Nucleus accumbens (tissue), 56 donors: Measurements from ENCODE around the gene VWA2.

Source experiments
- DNase-seq, 56 donors: peaks; one replicate each; lab custom pipeline; 2025; lab: John Stamatoyannopoulos, UW

Gene VWA2, protein sequence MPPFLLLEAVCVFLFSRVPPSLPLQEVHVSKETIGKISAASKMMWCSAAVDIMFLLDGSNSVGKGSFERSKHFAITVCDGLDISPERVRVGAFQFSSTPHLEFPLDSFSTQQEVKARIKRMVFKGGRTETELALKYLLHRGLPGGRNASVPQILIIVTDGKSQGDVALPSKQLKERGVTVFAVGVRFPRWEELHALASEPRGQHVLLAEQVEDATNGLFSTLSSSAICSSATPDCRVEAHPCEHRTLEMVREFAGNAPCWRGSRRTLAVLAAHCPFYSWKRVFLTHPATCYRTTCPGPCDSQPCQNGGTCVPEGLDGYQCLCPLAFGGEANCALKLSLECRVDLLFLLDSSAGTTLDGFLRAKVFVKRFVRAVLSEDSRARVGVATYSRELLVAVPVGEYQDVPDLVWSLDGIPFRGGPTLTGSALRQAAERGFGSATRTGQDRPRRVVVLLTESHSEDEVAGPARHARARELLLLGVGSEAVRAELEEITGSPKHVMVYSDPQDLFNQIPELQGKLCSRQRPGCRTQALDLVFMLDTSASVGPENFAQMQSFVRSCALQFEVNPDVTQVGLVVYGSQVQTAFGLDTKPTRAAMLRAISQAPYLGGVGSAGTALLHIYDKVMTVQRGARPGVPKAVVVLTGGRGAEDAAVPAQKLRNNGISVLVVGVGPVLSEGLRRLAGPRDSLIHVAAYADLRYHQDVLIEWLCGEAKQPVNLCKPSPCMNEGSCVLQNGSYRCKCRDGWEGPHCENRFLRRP

DNA sequence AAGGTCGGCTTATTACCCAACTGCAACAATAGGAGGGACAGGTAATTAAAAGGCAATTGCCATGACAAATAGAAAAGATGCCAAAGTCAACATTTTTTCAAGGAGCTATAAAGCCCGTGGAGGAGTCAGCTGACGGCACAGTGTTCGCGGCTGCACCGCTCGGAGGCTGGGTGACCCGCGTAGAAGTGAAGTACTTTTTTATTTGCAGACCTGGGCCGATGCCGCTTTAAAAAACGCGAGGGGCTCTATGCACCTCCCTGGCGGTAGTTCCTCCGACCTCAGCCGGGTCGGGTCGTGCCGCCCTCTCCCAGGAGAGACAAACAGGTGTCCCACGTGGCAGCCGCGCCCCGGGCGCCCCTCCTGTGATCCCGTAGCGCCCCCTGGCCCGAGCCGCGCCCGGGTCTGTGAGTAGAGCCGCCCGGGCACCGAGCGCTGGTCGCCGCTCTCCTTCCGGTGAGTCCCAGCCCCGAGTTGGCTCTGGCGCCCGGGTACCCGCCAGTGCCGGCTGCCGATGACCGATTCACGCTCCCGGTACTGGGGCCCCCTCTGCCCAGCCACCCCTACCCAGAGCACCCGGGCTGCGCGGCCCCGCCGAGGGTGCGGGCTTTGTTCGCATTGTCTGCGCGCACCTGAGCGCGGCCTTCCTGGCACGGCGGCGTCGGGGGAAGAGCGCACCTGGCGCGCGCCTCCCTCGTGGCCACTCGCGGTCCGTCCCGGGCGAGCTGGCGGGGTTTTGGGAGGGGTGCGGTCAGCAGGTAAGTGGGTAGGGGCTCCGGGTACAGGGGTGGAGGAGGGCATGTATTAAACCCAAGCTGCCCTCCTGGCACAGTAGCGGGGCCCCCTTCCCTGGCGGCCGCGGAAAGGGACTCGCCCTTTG, at the start of gene VWA2:
Gene VWA2 (plus strand): TSS at position 138 of the 877 bp plus-strand sequence. CDS start 9,460 bp downstream, outside the sequence.
- peak in 1 of 56 donors; percentile 5 for DNase-seq

DNA sequence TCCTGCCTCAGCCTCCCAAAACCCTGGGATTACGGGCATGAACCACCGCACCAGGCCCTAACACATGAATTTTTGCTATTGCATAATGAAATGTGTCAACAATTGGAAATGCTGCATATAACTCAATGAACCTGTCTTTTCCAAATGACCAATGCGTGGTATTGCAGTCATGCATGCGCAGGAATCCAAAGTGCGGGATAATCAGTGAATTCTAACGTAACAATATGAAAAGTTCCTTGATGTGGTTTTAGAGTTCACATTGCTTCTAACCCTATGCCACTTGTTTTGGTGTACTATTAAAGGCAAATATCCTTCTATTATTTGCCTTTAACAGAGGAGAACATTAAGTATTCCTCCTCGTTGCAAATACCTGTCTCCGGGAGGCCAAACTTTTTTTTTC, 49.4 kb upstream of the VWA2 start:
- no peak for DNase-seq

DNA sequence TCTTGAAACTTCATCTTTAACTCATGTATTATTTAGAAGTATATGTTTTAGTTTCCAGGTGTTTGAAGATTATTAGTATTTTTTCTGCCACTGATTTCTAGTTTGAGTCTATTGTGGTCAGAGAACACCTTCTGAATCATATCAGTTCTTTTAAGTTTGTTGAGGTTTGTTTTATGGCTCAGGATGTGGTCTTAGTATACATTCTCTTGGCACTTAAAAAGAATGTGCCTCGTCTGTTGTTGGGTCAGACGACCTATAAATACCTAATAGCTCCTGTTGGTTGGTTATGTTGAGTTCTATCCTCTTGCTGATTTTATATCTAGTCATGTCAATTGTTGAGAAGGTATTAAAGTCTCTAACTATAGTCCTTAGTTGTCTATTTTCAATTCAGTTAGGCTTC, 44.0 kb upstream of the VWA2 start:
- DNase-seq: no peak

DNA sequence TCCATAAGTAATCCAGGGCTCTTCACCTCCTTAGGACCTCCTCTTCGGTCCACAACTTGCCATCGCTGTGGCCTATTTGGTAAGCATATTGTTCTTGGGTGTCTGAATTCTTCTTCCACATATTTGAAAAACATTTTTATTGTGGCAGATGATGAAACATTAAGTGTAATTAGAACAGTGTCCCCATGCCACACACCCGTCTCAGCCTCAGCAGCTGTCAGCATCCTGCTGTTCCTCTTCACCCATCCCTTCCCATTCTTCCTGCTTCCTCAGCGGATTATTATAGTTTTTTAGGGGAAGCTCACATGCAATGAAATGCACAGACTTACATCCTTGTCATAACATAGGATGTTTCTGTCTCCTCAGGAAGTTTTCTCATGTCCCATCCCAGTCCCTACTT, 39.8 kb upstream of the VWA2 start:
- no peak for DNase-seq

DNA sequence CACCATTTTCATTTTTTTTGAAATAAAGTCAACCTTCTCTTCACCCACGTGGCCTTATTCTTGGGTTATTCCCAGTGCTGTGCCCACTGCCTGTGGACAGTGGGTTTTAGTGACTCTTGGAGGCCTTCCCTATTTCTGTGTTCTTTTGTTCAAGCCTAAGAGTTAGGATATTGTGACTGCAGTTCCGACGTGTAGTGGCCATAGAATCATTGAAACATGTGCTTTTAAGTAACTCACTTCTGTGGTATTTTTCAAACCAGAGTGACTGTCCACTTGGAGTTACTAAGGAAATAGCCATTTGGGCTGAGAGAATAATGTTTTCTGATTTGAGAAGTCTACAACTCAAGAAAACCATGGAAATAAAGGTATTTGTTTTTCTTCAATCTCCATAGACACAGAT, 36.2 kb upstream of the VWA2 start:
- no peak for DNase-seq

DNA sequence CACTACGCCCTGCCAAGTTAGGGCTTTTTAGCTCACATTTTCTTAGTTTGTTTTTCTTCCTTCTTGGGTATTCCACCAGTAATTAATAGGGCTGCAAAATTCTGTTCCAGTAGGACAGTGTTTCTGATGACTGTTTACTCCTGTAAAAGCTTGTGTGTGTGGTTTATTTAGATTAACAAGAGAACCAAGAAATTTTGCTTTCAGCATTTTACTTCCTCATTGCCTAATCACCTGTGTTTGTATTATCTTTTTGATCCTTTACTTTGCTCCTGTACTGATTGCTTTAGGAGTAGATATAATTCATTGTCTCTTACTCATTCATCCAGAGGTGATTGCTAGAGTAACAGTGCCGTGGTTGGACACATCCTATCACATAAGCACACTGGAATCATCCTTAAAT, 32.2 kb upstream of the VWA2 start:
- DNase-seq: no peak

DNA sequence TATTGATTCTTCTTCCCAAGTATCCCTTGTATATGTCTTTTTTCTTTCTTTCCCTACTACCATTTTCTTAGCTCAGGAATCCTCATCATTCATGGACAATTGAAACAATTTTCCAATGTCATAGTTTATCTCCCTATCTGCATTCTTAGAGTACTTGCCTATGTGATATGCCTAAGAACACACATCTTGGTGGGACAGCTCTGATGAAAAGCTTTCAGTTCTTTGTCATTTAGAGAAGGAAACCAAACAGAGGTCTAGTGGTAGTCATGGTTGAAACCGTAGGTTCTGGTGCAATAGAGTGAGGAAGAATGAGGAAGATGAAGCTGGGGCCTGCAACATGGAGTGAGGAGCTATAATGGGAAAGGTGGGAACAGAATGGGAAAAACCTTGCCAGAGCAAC, 31.7 kb upstream of the VWA2 start:
- DNase-seq: no peak

DNA sequence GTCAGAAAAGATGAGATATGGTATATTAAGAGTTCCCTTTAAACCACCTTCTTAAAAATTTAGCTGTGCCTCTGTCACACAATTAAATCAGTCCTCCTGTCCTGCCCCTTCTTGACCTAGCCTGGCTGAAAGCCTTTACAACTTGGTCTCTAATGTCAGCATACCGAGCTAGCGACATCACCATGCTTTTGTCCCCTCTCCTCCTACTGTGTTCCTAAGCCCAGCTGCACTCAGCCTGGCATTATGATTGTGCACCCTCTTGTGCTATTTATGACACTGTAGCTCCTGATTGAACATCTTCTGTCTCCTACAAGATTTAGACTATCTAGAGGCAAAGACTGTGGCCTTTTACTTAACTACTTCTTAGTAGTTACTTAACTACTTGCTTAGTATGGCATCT, 30.7 kb upstream of the VWA2 start:
- DNase-seq: no peak

DNA sequence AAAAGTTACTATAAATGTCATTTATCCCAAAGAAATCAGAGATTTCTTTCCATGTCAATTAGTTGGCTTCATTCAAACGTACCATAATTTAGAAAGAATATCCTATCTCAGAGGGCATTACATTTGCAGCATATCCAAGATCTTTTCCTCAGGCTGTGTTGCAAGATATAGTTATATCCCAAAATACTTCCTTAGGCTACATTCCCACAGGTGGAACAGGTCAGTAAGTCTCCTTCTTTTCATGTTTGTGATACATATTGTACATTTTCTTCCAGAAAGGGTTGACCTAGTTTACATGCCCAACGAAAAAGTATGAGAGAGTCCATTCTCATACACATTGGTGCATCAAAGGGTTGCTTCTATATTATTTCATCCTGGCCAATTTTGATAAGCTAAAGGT, 26.9 kb upstream of the VWA2 start:
- DNase-seq: no peak

DNA sequence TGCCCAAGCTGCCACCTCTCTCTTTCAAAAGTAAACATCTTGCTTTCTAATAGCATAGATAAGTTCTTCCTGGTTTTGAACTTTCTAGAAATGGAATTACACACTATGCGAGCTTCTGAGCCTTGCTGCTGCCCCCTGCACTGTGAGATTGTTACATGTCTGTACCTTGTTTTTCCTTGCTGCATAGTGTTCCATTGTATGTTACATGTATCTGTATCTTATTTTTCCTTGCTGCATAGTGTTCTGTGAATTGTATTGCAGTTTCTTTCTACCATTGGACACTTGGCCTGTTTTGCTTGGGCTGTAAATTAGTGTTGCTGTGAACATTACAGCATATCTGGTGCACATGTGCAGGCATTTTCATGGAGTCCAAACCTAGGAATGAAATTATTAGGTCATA, 24.0 kb upstream of the VWA2 start:
- DNase-seq: no peak

DNA sequence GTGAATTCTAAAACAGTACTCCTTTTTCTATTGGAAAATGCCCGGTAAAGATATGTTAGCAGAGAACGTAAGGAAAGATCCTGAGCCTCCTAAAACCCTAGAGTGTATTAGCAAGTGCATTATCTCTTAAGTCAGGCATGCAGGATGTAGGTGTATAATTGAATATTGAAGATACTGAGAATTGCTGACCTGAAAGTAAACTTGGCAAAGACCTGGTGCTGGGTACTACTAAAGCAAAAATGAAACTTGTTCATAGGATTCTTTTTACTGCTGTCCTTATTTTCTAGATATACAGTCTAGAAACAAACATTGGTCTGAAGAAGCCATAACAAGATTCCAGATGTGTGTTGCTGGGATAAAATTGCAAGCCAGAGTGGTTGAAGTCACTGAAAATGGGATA, 18.8 kb upstream of the VWA2 start:
- no peak for DNase-seq

DNA sequence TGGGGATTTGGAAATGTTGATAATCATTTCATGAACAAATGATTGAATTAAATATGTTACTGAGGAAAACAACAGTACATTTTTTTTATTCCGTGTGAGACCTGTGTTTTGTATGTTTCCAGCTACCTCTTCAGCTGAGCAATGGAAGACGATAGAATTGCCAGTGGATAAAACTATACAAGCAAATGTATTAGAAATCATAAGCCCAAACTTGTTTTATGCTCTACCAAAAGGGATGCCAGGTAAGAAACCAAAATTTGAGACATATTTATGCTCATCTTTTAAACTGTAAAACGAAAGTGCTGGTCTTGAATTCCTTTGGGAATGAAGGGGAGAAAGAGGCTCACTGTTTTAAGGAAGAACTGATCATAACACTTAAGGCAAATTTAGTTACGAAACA, 17.8 kb upstream of the VWA2 start:
- DNase-seq: no peak

DNA sequence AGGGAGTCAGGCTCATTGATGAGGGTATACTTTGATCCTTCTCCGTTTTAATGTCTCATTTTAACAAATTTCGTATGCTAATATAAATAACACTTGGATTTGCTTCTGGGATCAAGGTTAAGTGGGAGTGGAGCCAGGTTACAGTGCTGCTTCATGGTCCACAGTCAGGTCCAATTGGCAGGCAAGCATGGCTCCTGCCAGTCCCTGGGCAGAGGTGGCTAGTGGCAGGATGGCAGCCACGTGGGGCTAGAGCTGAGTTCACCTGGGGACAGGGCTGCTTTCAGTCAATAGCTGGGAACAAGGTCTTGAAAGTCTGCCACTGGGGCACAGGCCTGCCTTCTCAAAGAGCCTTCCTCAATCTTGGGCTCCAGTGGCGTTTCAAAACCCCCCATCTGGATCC, 16.0 kb upstream of the VWA2 start:
- no peak for DNase-seq

DNA sequence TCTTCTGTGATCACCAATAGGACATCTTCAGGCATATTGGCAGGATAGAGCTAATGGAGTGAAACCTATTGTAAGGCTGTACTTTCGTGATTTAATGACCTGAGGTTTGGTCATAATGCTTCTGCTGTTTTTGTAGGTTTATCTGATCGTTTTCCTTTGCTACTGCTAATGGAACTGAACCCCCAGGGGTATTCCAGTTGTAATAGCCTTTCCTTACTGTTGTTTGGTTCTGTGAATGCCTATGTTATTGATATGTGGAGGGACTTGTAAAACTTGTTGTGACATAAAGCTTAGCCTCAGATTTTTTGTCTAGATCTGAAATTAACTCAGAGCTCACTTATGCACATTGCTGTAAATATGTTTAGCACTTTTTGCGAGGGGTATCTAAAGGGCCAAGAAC, 10.9 kb upstream of the VWA2 start:
- DNase-seq: no peak

DNA sequence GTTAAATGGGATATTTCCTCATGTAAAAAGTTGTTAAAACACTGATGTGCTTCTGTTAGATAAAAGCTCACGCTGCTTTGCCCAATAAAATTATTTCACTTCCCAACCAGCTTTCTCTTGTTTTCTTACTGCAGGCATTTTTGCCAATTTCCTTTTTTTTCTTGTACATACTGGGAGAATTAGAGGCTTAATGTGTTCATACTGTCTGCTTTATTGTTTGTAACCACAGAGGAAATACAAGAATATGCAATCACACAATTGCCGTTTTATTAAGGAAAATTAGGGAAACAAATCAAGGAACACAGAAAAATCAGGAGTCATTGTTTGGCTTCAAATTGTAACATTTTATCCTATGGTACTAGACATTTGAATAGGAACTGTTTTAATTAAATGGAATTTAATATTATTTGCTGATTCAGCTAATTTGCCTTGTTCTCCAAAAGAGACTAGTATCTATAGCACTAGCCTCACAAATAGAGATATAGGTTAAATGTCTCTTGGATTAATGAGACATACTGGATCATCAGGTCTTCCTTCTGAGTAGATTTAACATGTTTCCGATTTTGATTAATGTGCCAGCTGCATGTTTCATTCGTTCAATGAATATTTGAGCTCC, 6.4 kb upstream of the VWA2 start:
- no peak for DNase-seq

DNA sequence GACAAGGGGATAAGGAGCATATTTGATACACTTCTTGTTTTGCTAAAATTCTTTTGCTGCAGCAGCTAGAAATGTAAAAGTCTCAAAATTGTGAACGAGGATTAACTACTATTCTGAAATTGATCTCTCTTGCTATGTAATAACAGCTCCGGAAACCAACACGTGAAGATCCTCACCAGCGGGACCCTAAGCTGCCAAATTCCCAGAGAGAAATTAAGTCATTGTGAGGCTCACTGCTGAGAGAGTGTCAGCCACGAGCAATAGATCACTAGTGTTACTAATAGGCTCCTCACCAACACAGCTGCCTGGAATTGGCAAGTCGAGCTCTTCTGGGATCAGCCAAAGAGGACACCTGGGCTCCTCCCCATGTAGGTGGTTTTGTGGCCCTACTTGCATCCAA, 5.6 kb upstream of the VWA2 start:
- no peak for DNase-seq

DNA sequence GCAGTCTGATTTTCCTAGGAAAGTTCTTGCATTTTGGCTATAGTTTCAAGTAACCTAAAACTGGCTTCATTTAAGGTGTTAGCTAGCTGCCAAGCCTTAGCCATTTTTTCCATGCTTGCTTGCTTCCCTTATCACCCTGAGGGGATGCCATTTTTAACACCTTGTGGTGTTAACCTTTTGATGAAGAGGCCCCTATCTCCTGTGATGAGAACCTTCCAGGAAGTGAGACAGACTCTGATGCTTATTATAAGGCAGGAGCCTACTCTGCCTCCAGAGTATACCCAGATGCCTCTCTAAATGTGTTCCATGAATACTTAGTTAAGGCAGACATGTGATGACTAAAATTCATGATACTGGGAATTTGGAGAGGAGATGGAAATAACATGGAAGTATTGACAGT, 4.9 kb upstream of the VWA2 start:
- DNase-seq: no peak

DNA sequence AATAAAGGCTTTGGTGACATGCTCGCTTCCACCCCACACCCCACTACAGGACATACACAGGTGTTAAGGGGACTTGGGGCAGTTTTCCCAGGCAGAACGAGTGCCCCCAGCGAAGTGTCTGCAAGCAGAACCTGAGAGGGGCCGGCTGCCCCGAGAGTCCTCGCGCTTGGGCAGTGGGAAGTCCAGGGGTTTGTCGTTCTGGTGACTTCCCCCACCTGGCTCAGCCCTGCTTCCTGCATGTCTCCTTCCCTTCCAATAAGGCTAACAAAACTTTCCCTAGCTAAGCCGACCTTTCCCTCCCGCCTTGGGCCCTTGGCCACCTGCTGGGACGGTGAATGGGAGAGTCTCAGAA, 916 bp downstream of the VWA2 start:
- no peak for DNase-seq

DNA sequence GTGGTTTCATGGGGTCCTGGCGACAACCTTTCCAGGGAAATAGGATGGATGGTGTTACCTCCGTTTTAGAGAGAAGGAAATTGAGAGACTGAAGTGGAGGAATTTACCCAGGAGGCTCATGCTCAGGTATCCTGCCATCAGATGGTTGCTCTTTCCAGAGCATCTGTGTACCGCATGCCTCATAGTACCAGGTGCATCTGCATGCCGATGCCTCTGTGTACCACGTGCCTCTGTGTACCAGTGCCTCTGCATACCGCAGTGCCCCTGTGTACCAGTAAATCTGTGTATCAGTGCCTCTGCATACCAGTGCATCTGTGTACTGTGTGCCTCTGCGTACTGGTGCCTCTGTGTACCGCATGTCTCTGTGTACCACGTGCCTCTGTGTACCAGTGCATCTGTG, 3.2 kb downstream of the VWA2 start:
- no peak for DNase-seq

DNA sequence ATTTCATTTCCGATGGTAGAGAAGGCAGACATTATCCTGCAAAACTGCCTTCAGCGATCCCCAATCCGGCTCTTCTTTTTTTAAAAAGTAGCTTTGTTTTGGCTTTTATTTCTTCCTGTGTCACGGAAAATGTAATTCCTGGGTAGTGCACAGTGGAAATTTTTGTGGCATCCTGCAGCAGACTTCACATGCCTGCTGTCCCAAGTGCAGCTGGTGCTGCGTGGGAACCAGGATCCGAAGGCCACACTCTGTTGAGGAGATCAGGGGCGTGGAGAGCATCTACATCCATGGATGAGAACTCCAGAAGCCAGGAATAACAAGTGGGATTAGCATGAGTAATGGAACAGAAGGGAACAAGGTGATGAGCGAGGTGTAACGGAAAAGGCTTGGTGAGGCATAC, 4.6 kb downstream of the VWA2 start:
- no peak for DNase-seq

DNA sequence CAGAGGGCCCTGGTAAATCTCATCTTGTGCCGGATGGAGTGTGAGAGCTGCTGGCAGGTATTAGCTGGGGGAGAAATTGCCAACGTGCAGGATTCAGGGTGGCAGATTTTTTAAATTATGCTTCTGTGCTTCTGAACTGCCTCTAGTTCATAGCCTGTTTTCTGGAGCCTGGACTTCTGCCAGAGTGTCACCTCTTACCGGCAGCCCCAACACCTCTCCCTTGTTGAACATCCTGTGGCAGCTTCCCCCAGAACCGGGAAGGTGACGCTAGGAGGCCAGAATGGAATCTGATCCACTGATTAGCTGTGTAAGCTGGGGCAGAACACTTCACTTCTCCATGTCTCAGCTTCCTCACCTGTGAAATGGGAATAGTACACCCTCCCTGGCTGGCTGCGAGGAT, 5.1 kb downstream of the VWA2 start:
- no peak for DNase-seq
